HG03575 (cell line): ENCODE data around the gene ZBTB25.

ENCODE experiments used
- ATAC-seq: cut with Tn5 transposase; IDR thresholded peaks from one replicate; pipeline ENCODE4 v1.9.1; 2021; ENCODE audit not compliant: unreplicated experiment, insufficient number of reproducible peaks, low FRiP score; ENCODE audit errors: extremely low read depth

ZBTB25 gene

DNA sequence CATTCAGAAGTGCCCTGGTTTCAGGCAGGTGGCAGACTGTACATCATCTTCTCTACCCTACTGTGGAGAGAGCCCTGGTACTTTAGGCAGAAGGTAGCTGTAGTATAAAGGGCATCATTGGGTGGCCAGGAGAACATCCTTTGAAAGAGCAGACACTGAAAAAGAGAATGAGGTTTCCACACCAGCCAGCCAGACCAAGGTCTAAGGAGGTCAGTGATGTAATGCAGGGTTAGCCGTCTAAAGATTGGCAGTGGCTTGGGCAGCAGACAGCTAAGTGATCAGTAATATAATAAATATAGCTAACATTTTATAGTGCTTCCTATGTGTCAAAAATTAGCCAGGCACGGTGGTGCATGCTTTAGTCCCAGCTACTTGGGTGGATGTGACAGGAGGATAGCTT, 12.0 kb downstream of the ZBTB25 start:
- ATAC-seq = no peak

DNA sequence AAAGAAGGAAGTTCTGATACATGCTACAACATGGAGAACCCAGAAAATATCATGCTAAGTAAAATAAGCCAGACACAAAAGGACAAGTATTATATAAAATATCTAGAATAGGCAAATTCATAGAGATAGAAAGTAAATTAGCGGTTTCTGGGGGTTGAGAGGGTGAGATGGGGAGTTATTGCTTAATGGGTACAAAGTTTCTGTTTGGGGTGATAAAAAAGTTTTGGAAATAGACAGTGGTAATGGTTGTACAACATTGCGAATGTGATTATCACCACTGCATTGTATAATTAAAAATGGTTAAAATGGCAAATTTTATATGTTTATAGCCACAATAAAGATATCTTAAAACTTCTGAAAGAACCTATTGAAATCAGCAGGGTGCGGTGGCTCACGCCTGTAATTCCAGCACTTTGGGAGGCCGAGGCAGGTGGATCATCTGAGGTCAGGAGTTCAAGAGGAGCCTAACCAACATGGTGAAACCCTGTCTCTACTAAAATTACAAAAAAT, 15.0 kb downstream of the ZBTB25 start:
- no peak for ATAC-seq

DNA sequence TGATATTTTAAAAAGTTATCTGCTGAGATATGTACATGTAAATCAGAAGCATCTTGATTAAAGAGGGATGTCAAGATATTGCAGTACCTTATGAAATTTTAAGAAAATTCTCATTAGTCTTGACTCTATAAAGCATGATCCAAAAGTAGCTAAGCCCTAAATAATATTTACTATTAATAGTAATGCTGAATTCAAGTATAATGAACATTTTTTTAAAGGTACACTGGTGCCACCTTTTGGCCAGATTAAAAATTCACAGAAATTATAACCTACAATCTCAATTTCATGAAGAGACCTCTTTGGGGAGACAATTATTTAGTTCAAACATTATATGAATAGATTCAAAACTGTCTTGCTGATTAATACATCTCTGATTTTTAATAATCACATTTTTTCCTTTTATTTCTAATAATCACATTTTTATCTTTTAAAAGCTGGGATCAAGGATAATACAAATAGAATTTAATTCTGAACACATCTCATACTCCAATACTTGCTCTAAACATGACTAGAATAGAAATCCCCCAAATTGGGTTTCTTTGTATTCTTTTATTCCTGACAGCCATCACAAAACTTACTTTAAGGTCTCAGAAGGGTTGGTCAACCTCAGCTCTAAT, 24.9 kb downstream of the ZBTB25 start:
- ATAC-seq = no peak

DNA sequence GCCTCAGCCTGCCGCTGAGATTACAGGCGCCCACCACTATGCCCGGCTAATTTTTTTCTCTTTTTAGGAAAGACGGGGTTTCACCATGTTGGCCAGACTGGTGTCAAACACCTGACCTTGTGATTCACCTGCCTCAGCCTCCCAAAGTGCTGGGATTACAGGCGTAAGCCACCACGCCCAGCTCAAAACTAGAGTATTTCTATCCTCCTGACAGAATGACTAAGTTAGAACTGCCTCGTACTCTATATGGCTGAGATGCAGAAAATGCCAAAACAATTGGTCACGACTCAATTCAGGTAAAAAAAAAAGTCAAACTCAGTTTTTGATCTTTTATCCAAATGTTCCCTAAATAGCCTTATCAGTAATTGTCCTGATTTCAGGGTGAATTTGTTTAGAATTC, 27.2 kb downstream of the ZBTB25 start:
- ATAC-seq = no peak

DNA sequence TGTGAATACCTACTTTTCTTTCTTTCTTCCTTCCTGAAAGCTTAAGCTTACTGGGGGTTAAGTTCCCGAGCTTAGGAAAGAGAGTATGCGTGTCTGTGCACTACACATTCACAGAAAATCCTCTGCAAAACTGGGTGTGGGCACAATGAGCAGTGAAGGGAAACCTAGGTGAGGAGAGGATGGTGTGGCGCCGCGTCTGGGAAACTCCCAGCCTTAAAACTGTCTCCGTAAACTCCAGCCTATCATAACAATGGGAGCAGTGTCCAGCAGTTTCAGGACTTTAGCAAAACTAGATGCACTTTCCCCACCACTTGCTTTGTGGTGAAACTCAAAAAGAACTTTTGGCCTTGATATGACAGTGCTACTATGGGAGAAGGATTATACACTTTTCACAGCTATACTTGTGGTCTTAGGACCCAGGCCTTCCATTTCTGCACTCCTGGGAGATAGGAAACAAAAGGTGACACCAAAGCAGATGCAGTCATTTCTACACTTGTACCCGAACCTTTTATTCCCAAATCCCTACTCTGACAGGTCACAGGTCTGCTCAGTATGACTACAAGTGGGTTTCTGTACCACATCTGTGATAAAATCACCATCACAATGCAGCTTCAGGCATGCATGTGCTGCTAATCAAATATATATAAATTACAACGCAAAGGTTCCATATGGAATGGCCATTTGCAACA, 27.9 kb downstream of the ZBTB25 start:
- no peak for ATAC-seq

DNA sequence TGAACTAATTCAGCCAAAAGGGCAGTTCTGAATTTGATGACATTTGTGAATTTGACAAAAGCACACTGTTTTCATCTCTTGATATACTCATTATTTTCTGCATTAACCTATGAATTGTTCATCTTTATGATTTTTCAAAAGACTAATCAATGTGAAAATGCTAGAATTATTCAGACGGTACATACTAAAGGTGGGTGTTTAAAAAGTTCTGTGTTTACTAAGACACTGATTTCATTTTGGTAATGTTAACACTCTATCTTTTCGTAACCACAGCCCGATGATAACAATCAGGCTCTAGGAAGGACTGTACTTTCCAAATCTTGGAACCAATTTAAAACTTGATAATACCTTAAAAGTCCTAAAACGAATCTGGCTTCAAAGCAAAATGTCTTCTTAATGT, 28.9 kb downstream of the ZBTB25 start:
- no peak for ATAC-seq

DNA sequence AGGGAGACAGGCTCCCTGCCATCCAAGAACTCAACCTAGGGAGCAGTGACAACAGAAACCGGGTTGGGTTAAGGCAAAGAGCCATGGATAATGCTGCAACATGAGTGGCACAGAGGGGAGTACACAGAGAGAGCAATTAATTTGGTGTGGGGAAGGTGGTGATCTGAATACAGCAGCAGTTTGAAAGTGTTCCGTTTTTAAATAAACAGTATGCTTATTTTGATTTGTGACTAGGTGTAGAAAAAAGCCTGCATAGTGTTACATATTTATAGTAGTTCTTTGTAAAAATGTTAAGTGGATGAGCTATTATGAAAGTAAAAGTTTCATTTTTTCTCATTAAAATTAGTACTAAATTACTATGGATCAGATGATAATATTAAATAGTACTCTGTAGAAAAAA, 29.6 kb downstream of the ZBTB25 start:
- ATAC-seq = no peak

DNA sequence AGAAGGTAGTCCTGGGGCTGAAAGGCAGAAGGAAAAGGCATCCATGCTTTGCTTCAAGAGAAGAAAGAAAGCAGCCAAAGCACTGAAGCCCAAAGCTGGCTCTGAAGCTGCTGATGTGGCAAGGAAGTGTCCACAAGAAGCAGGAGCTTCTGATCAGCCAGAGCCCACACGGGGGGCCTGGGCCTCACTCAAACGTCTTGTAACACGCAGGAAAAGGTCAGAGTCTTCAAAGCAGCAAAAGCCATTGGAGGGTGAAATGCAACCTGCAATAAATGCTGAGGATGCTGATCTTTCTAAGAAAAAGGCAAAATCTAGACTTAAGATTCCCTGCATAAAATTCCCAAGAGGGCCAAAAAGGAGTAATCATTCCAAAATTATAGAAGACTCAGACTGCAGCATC, 35.2 kb downstream of the ZBTB25 start:
- no peak for ATAC-seq

DNA sequence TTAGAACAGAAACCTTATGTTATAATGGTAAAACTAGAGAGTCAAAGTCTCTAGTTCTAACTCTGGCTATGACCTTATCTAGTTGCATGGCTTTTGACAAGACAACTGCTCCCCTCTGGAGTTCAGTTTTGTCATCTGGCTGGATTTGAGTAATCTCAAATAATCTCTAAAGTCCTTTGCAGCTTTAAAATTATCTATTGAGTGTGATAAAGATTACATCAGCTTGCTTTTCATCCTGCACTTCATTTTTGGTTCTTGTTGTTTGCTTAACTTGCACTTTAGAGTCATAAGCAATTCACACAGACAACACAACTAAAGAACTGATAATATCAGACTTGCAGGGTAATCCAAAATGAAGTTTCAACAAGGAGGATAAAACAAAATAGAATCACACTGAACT, 36.1 kb downstream of the ZBTB25 start:
- ATAC-seq = no peak

DNA sequence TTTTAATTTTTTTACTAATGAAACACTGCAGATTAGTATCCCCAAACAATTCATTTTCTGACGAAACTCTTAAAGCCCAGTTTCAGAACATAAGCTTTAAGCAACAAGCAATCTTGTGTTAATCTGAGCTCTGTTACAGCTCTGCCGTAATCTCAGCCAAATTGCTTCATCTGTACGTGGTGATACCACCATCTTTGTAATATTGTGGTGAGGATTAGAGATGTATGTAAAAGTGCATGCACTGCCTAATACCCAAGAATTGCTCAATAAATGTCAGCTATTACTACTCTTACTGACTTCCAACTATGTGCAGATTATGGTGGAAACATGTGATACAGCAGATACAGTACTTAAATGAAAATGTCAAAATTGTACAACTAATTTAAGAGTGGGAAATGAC, 36.5 kb downstream of the ZBTB25 start:
- ATAC-seq = no peak

DNA sequence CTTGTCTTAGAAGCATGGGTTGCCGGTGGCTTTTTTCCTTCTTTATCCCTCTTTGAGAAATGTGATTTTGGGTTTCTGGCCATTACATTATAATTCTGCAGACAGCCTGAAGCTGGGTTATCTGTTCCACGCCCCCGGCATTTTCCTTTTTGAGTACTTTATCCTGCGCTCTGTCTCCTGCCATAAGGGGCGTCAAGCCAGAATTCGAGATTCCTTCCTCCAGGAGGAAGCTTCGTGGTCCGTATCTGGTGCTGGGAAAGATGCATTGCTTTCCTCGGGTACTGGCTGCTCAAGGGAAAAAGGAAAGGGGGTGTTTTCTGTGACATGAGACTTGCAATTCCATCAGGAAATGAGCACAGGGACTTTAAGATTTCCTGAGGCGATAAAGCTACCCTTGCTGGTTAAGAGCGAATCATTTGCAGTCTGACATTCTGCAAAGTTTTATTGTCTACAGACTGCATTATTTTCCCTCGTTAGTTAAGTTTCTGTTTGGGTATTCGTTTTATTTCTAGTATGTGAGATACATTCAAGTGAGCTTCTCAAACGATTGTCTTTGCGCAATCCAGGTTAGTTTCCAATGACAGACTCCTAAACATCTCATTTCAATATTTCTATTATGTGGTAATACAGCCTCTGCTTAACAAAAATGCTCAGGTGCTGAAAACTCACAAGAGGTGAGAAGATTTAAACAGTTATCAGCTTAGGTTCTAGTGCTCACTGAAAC, 37.6 kb downstream of the ZBTB25 start:
- no peak for ATAC-seq

DNA sequence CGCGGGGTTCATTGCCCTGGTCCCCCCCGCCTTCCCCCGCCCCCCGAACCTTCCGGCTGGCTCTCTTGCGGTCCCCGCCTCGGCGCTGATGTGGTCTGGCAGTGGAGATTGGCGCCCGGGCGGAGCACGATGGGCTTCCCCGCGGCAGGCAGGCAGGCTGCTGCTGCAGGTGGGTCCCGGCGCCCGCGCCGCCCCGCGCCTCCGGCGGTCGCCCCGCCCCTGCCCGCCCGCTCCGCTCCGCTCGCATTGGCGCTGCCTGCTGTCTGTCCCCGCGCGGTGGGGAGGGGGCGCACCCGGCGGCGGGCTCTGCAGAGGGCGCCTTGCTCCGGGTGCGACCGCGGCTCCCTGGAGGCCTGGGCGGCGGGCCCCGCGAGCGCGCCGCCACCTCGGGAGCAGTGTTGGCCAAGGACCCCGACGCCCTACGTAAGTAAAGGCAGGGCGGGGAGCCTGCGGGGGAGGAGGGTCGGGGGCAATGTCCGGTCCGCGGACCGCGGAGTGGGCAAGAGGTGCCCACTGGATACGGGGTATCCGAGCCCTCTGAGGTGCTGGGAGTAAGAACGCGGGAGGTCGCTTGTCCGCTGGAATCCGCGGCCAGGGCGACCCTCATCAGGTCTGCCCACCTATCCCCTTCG, 38.3 kb downstream of the ZBTB25 start, which contains the start of gene AKAP5:
TSS of gene AKAP5 (plus strand) at position 309 of the 632 bp plus-strand sequence. CDS start 2,896 bp downstream, outside the sequence.
- ATAC-seq = no peak

DNA sequence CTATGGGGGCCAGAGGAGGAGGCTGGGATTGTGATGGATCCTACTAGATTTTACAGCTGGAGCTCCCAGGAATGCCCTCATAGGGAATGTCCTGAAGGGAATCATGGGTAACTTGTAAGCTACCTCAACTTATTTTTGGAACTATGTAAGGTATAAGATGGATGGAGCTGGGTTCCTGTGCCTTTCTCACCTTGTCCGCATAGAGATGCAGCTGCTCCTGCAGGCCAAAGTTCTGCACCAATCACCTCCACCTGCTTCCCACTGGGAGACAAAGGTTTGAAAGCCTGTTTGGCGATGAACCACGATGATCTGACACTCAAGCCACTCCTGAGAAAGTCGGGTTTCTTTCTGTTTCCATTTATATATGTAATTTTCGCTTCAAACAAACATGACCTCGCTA, 39.0 kb downstream of the ZBTB25 start:
- no peak for ATAC-seq

DNA sequence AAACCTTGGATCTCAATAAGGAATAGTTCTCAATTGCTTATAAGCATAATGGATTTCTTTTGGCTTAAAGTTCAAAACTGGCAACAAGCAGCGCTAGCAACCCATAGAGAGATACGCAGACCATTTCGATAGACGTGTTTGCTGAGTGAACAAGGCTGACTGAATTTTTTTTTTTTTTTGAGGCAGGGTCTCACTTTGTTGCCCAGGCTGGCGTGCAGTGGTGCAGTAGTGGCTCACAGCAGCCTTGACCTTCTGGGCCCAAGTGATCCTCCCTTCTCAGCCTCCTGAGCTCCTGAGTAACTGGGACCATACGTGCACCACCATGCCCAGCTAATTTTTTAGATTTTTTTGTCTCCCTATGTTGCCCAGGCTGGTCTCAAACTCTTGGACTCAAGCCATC, 39.8 kb downstream of the ZBTB25 start:
- ATAC-seq = no peak

DNA sequence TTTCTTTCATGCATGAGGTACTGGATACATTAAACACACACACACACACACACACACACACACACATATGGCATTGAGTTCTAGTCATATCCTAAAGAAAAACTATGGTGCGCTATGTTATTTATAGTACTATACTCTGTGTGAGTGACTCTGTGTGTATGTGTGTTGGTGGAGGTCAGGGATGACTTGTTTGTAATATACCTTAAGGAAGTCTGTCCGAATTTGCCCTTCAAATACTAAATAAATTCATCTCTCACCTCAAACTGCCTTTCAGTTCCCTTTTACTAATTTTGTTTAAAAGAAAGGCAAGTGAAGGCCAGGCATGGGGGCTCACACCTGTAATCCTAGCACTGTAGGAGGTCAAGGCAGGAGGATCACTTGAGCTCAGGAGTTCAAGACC, 40.4 kb downstream of the ZBTB25 start:
- ATAC-seq = peak; percentile 40

DNA sequence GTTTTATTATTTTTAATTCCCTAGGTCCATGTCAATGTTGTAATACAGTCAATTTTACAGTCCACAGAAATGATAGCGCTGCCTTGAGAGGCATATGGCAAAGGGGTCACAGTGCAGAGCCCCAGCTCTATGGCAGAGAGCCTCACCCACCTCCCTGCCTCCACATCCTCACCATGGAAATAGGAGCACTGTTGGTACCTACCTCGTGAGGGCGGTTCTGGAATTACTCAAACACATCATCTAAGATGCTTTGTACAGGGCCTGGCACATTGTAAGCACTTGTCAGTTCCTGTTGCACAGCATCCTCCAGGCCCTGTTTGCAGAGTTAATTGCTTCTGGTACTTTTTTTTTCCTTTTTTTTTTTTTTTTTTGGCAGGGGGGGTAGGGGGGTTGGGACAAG, 42.4 kb downstream of the ZBTB25 start:
- ATAC-seq = no peak

DNA sequence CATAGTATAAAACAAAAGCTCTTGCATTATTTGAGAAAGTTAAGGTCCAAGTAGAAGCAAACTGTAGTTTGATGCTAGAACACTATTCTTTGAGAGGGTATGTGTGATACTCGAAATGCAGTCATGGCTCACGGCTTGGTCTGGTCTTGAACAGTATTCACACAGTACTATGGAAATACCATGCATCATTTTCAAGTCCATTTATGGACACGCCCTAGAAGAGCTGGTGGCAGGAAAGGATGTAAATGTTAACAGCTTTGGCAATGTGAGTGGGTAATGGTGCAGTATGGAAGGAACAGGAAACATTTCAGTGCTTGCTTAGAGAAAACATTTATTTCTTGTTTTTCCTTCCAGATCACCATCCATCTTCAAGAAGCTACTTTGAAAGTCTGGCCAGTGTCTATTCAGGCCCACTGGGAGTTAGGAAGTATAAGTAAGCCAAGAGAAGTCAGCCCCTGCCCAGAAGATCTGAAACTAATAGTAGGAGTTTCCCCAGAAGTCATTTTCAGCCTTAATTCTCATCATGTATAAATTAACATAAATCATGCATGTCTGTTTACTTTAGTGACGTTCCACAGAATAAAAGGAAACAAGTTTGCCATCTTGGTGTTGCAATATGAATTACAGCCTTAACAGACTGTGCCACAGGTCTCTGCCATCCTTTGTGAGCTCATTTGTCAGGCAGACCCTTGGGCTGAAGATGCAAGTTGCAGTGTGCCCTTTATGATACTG, 44.1 kb downstream of the ZBTB25 start:
- ATAC-seq = no peak

DNA sequence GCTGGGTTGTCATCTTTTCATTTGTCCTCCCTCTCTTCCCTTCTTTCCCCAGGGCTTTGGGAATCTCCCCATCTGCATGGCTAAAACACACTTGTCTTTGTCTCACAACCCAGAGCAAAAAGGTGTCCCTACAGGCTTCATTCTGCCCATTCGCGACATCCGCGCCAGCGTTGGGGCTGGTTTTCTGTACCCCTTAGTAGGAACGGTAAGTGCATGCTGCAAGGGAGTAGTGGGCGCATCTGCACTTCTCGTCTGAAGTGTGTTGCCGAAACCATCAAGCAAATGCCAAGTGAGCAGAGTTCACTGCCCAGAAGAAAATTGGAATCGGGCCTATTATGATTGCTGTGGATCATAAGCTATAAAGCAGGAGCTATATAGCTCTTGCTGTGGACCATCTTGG, 49.0 kb downstream of the ZBTB25 start:
- no peak for ATAC-seq

DNA sequence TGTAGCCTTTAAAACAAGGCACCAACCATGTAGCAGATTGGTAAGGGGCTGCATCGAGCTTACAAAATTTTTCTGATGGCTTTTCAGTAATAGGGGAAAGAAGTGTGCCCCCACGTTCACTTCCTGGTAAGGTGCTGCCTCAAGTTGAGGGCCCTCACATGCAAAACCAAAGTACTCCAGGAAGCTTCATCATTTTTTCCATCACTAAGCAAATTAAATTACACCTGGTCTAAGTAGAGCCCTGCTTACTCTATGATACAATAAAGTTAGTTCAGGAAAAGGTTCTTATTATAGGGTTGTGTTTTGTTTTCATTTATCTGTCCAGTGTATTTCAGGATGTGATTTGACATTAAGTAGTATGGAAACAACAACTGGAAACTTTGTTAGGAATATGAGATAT, 53.4 kb downstream of the ZBTB25 start:
- ATAC-seq = no peak
